ENCODE results near the gene LETM1. TPM values are rescaled to one million over a fixed set of nuclear protein-coding genes. Genes with fewer than 3 reads are reported as not detected.

The LETM1 gene
- total RNA-seq, 1 donor from 2014 or later: 67.5 TPM

- H3K27ac ChIP-seq: no peak overlapping the region
- TF ChIP-seq POLR2A (IDR thresholded peaks at IDR 0.05) (no peak), CTCF (IDR thresholded peaks at IDR 0.05) (no peak), POLR2AphosphoS5 (IDR thresholded peaks at IDR 0.05; ENCODE audit: insufficient read depth in 1 of 2, low read depth in 1 of 2) (no peak)
- intact Hi-C loops (cut with DNase I): no loop called here
Measured at GRCh38 chr4:1783970-1784369, 72.0 kb downstream of the LETM1 start.

GRCh38 chr4:1783015-1783414, 72.9 kb downstream of the LETM1 start:
- Histone ChIP-seq H3K4me3 (no peak overlapping the region), H3K36me3 (no peaks in the 10 kb centered on the region), H3K27ac (no peak overlapping the region), H3K9me3 (no peaks in the 10 kb centered on the region), H3K4me1 (peaks cover 52% of the 10 kb centered on the region), H3K27me3 (no peaks in the 10 kb centered on the region)
- no peak for DNase-seq (ENCODE audit: extremely low spot score in 2 of 2)
- TF ChIP-seq POLR2AphosphoS5 (IDR thresholded peaks at IDR 0.05; ENCODE audit: insufficient read depth in 1 of 2, low read depth in 1 of 2): no peak
- TF ChIP-seq POLR2A (IDR thresholded peaks at IDR 0.05): no peak
- no peak for TF ChIP-seq CTCF (IDR thresholded peaks at IDR 0.05)
- intact Hi-C loops (cut with DNase I): no loop called here

More at GRCh38 chr4:1783970-1784369, 72.0 kb downstream of the LETM1 start:
- Histone ChIP-seq H3K36me3 (no peaks in the 10 kb centered on the region), H3K4me3 (no peak overlapping the region), H3K27me3 (no peaks in the 10 kb centered on the region), H3K9me3 (no peaks in the 10 kb centered on the region), H3K4me1 (peaks cover 55% of the 10 kb centered on the region)
- DNase-seq (ENCODE audit: extremely low spot score in 2 of 2): no peak

- Histone ChIP-seq H3K4me1 (peaks cover 40% of the 10 kb centered on the region), H3K4me3 (no peak overlapping the region), H3K27me3 (no peaks in the 10 kb centered on the region), H3K36me3 (no peaks in the 10 kb centered on the region), H3K9me3 (no peaks in the 10 kb centered on the region), H3K27ac (no peak overlapping the region)
- no peak for TF ChIP-seq POLR2AphosphoS5 (IDR thresholded peaks at IDR 0.05; ENCODE audit: insufficient read depth in 1 of 2, low read depth in 1 of 2)
- TF ChIP-seq CTCF (IDR thresholded peaks at IDR 0.05): no peak
- no peak for TF ChIP-seq POLR2A (IDR thresholded peaks at IDR 0.05)
- DNase-seq (ENCODE audit: extremely low spot score in 2 of 2): no peak
- intact Hi-C loops (cut with DNase I): no loop called here
Measured at GRCh38 chr4:1780435-1780834, 75.5 kb downstream of the LETM1 start.

- no peak overlapping the region for H3K4me3 ChIP-seq
- intact Hi-C loops (cut with DNase I): no loop called here
- no peaks in the 10 kb centered on the region for H3K9me3 ChIP-seq
- no peak for DNase-seq (ENCODE audit: extremely low spot score in 2 of 2)
- no peaks in the 10 kb centered on the region for H3K36me3 ChIP-seq
- no peak overlapping the region for H3K27ac ChIP-seq
- peaks cover 33% of the 10 kb centered on the region for H3K4me1 ChIP-seq
- TF ChIP-seq CTCF (IDR thresholded peaks at IDR 0.05) (no peak), POLR2AphosphoS5 (IDR thresholded peaks at IDR 0.05; ENCODE audit: insufficient read depth in 1 of 2, low read depth in 1 of 2) (no peak), POLR2A (IDR thresholded peaks at IDR 0.05) (no peak)
- no peaks in the 10 kb centered on the region for H3K27me3 ChIP-seq
Measured at GRCh38 chr4:1779588-1780382, 76.2 kb downstream of the LETM1 start.
